HG03520 (cell line): ENCODE measurements around the gene RGS16.
"Not testable (repeated sequence)": the region's sequence is repeated elsewhere in the genome, so short reads cannot be mapped to it uniquely, and the experiment has no call there.

Source experiments
- ATAC-seq: cut with Tn5 transposase; IDR thresholded peaks from one replicate; pipeline ENCODE4 v1.9.1; 2021; ENCODE audit warnings: mild to moderate bottlenecking, moderate library complexity; ENCODE audit not compliant: unreplicated experiment

Gene RGS16

GRCh38 chr1:182604175-182605164 is at the start of gene RGS16:
Gene RGS16, minus strand, starts transcription at chr1:182604389. Its CDS starts 130 bp downstream, at chr1:182604259.
- peak; percentile 80 for ATAC-seq

GRCh38 chr1:182653986-182654385 is 49.8 kb upstream of the RGS16 start:
- no peak for ATAC-seq

DNA sequence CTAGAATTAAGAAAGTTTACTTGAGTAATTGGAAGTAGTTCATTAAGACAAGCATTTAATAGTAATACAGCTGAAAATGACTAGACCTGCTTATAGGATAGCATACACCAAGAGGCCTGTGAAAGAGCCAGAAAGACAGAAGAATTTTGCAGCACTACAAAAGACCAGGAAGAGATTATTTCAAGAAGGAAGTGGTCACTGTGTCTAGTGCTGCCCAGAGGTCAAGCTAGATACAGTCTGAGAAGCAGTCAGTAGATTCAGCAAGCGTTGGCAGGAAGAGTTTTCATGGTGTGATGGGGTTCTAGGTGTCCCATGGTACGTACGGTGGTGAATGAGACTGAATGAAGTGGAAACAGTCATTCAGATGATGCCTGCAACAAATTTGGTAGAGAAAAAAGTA is 48.7 kb upstream of the RGS16 start:
- no peak for ATAC-seq

GRCh38 chr1:182651339-182651724 is 47.1 kb upstream of the RGS16 start:
- ATAC-seq = no peak

- ATAC-seq = no peak
These were observed 46.6 kb upstream of the RGS16 start for GRCh38 chr1:182650678-182651338.

GRCh38 chr1:182649041-182649440 is 44.9 kb upstream of the RGS16 start:
- ATAC-seq = peak; percentile 53

- no peak for ATAC-seq
These were observed 42.5 kb upstream of the RGS16 start for GRCh38 chr1:182646739-182647138.

- no peak for ATAC-seq
These were observed 40.7 kb upstream of the RGS16 start for GRCh38 chr1:182644886-182645285.

DNA sequence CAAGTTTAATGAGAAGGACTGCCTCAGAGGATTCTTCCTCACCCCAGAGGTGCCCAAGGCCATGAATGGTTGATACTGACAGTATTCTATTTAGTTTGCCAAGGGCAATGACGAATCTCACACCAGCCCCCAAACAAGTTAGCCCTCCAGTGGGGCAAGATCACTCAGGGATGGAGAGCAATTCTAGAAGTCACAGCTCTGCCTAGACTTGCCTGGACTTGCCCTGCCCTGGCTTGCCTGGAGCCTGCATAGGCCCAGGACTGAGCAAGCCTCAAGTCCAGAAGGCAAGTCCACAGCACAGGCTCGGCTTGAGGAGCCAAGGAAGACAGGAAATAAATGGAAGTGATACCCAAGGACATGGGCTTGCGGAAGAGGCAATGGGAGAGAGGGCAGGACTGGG is 39.5 kb upstream of the RGS16 start:
- ATAC-seq = no peak

DNA sequence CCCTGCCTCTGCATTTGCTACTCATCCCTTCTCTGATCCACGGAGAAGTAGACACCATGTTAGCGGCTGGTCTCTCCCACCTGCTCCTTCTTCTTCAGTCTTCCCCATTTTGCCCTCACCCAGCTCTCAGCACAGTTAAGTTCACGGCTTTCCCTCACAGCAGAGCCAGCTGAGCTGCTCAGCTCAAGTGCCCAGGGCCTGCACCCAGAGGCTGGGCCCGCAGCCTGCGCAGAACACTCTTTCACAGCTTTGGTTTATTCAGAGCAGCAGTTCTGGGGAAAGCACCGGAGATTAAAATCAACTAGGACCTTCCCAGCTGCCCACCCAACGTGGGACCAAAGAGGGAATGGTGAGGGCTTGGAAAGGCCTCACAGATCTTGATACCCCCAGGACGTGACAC is 38.3 kb upstream of the RGS16 start:
- no peak for ATAC-seq

DNA sequence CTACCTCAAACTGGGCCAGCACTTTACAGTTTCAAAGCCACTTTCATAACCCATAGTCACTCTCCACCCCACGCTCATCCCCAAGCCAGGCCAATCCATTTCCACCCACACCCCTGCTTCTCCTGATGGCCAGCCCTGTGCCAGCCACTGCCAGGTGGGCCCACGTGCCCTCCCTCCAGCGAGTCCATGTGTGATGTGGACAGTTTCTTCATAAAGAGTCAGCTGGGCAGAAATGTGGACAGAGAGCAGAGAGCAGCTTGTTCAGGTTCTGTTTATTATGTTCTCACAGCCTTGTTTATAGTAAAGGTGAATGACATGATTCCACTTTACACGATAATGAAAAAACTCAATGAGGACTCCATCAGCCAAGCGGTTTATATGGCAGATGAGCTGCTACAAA is 37.4 kb upstream of the RGS16 start:
- no peak for ATAC-seq

DNA sequence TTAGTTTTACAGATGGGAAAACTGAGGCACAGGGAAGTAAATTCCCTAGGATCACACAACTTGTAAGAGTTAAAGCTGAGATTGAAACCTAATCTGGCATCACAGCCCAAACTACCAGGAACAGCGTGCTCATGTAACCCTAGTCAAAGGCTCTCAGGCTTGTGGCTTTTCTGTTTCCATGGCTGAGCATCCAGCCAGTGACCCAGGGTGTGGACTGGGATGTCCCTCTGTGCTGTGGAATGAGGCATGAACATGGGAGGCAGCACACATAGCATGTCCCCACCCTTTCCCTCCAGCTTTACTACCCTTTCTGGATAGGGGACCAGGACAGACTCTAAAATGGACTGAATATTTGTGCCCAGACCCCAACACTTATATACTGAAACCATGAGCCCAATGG is 35.1 kb upstream of the RGS16 start:
- ATAC-seq = no peak

DNA sequence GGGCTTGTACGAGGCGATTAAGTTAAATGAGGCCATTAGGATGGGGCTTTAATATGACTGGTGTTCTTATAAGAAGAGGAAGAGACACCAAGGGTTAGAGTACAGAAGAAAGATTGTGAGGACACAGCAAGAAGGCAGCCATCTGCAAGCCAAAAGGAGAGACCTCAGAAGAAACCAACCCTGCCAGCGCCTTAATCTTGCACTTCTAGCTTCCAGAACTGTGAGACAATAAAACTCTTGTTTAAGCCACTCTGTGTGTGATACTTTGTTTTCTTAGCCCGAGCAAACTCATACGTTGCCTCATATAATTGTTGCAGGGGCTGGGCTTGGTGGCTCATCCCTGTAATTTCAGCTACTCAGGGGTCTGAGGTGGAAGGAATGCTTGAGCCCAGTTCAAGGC is 33.6 kb upstream of the RGS16 start:
- ATAC-seq = no peak

DNA sequence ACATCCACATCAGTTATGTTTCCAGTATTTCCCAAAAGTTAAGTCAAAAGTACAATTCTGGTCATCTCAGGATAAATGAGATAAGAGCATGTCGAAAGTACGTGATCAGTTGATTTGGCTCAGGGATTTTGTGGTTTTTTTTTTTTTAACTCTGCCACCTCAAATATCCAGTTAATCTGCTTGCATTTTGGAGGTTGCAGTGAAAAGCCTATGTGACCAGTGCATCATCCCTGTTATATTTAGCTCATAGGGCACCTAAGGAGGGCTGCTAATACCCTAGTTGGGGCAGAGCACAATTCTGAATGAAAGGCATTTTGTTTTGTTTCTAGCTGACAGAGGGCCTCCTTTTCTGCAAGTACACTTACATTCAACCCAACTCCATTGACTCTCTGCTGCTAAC is 31.7 kb upstream of the RGS16 start:
- ATAC-seq = no peak

DNA sequence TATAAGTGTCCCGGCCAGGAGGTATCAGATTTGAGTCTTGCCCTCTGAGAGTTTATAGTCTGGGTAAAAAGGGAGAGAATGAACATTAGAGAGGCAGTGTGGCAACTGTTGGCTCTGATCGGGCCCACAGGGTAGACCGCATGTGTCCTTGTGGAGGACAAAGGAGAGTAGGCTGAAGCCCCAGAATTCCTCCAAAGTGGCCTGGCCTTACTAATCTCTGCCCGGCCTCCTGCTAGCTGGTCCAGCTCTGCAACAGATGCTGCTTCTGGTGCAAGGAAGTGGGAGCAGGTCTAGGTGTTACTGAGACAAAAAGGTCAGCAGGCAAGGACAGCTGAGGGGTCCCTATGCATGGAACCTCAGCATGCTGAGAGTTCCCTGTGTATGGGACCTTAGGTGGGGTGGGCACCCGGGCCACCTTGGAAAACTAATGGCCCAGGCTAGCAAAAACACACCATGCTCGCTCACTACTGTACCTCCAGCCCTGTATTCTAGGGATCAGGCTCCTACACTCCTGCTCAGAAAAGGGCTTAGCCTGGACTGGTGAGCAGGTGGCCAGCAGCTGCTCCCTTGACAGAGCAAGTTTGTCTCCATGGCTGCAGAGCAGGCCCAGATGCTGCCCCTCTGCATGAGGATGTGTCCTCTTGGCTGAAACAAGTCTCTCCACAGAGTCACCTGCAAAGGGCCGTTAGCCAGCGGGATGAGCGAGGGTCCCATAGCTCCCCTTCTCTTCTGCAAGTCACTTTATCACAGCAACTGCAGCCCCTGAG is 30.3 kb upstream of the RGS16 start:
- no peak for ATAC-seq

DNA sequence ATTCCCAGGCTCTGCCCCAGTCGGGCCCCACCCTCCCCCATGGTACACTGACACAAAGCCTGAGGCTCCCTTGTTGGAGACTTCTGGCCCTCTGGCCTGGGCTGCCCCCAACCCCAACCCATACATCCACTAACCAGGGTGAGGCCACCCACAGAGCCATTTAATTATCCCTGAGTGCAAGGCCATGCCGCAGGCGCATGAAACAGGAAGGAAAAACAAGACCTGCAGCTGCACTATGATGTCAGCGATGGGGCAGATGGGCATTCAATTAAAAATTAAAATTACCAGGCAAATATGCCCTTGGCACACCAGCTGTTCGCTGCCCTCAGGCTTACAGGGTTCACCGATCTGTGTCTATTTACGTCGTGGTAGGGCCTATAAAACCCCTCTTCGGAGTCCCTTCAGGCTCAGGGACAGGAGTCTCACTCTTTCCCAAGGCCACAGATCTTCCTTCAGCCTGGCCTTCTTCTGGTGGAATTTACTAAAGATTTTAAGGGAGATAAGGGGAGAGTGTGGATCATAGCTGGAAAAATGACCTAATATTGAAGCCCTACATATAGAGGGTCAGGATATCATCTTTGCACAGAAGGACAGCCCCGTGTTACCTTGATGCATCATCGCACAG is 29.6 kb upstream of the RGS16 start:
- ATAC-seq = no peak

- no peak for ATAC-seq
These were observed 28.8 kb upstream of the RGS16 start for GRCh38 chr1:182633031-182633430.

DNA sequence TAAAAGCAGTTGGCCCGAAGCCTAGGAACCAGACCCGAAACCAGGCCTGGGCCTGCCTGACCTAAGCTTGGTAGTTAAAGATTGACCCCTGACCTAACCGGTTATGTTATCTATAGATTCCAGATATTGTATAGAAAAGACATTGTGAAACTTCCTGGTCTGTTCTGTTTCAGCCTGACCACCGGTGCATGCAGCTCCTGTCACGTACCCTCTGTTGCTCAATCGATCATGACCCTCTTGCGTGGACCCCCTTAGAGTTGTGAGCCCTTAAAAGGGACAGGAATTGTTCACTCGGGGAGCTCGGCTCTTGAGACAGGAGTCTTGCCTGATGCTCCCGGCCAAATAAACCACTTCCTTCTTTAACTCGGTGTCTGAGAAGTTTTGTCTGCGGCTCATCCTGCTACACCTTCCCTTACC is 28.3 kb upstream of the RGS16 start:
- not testable (repeated sequence) for ATAC-seq

DNA sequence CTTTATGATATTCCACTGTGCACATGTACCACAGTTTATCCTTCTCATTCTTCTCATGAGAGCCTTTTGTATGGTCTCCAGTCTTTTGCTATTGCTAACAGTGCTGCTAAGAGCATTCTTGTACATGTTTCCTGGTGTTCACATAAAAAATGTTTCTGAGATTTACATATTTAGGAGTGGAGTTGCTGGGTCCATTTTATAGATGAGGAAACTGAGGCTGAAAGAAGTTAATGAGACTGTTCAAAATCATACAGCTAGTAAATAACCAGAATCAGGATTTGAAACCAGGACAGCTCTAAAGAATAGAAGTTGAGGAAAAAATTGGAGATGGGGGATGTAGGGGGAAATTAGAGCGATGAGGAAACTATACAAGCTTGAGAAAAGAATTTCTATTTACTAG is 27.8 kb upstream of the RGS16 start:
- ATAC-seq = no peak

DNA sequence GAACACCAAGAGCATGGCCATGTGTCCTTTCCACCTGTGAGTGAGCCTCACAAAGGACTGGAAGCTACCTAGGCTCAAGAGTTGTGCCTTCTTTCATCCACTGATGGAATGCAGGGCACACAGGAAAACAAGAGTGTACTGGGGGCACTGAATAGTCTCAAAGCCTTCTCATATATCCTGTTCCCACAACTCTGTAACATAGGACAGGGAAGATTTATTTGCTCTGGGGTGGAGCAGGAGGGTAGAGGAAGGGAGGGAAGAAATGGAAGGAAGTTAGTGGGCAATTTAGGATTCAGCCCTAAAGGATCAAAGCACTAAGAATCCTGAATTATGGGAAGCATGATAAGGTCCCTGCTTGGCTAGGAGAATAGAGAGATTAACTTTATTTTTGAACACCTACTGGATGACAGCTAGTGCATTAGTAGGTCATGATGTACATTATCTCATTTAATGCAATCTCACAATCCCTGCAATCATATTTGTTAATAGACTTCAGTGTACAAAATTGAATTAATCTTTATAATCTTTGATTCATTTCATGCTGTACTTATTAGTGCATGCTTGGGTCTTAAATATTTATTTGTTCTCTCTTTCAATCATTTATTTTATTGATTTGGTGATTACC is 27.0 kb upstream of the RGS16 start:
- no peak for ATAC-seq
